Suppressor macrophage treated with lipopolysaccharide for 4 hours (primary cell): Measurements from ENCODE around the gene PRKCE.
A peak's percentile ranks its signal among the peaks of the same experiment; 100 is the strongest.

Experiments used
- DNase-seq: peaks from one replicate; pipeline ENCODE4 v3.0.0-alpha.2; 2020

PRKCE gene

GRCh38 chr2:46032161-46032813 lies 380.8 kb downstream of the PRKCE start:
- no peak for DNase-seq

GRCh38 chr2:46032996-46033395 lies 381.5 kb downstream of the PRKCE start:
- peak; percentile 18 for DNase-seq

- DNase-seq: no peak
Observed at GRCh38 chr2:46034535-46034934, 383.1 kb downstream of the PRKCE start.

- no peak for DNase-seq
Observed at GRCh38 chr2:46036929-46037328, 385.5 kb downstream of the PRKCE start.

- DNase-seq: no peak
Observed at GRCh38 chr2:46039543-46040303, 388.2 kb downstream of the PRKCE start.

GRCh38 chr2:46040563-46041155 lies 389.2 kb downstream of the PRKCE start:
- DNase-seq: no peak

- no peak for DNase-seq
Observed at GRCh38 chr2:46041434-46041833, 390.0 kb downstream of the PRKCE start.

GRCh38 chr2:46042207-46042637 lies 390.7 kb downstream of the PRKCE start:
- DNase-seq: no peak

- DNase-seq: no peak
Observed at GRCh38 chr2:46042711-46043110, 391.2 kb downstream of the PRKCE start.

GRCh38 chr2:46045888-46046287 lies 394.4 kb downstream of the PRKCE start:
- no peak for DNase-seq

GRCh38 chr2:46047290-46047689 lies 395.8 kb downstream of the PRKCE start:
- no peak for DNase-seq

GRCh38 chr2:46048693-46049092 lies 397.2 kb downstream of the PRKCE start:
- DNase-seq: no peak

- DNase-seq: no peak
Observed at GRCh38 chr2:46050027-46050426, 398.6 kb downstream of the PRKCE start.

GRCh38 chr2:46050489-46050888 lies 399.0 kb downstream of the PRKCE start:
- DNase-seq: no peak

- no peak for DNase-seq
Observed at GRCh38 chr2:46051085-46051484, 399.6 kb downstream of the PRKCE start.

GRCh38 chr2:46053564-46053963 lies 402.1 kb downstream of the PRKCE start:
- DNase-seq: peak; percentile 65

- no peak for DNase-seq
Observed at GRCh38 chr2:46056541-46056940, 405.1 kb downstream of the PRKCE start.

- no peak for DNase-seq
Observed at GRCh38 chr2:46058140-46058539, 406.7 kb downstream of the PRKCE start.

- peak; percentile 87 for DNase-seq
Observed at GRCh38 chr2:46062637-46063412, 411.4 kb downstream of the PRKCE start.

GRCh38 chr2:46064396-46064795 lies 412.9 kb downstream of the PRKCE start:
- no peak for DNase-seq

- DNase-seq: no peak
Observed at GRCh38 chr2:46065152-46065551, 413.7 kb downstream of the PRKCE start.

- no peak for DNase-seq
Observed at GRCh38 chr2:46066116-46066515, 414.6 kb downstream of the PRKCE start.

- DNase-seq: no peak
Observed at GRCh38 chr2:46066601-46067000, 415.1 kb downstream of the PRKCE start.
